Neuron (in vitro differentiated cells): ENCODE measurements around the gene CCNO.

ENCODE experiments used
- H2AFZ ChIP-seq: one replicate; pipeline ENCODE4 v1.6.1; 2013; ENCODE audit warnings: low read depth, mild to moderate bottlenecking, inconsistent platforms, low read length, moderate library complexity
- H3K27me3 ChIP-seq: one replicate; pipeline ENCODE4 v1.6.1; 2013; ENCODE audit warnings: low read length; ENCODE audit not compliant: insufficient read depth
- H3K36me3 ChIP-seq: one replicate; pipeline ENCODE4 v1.6.1; 2013; ENCODE audit warnings: low read length; ENCODE audit not compliant: insufficient read depth
- H3K4me1 ChIP-seq: one replicate; pipeline ENCODE4 v1.6.1; 2013; ENCODE audit warnings: low read length; ENCODE audit not compliant: insufficient read depth
- H3K4me3 ChIP-seq: 2 replicates; pipeline ENCODE4 v1.5.1; 2013; ENCODE audit warnings: mild to moderate bottlenecking, low read length, moderate library complexity
- H3K9me3 ChIP-seq: one replicate; pipeline ENCODE4 v1.6.1; 2013; ENCODE audit warnings: low read length

The CCNO gene

DNA sequence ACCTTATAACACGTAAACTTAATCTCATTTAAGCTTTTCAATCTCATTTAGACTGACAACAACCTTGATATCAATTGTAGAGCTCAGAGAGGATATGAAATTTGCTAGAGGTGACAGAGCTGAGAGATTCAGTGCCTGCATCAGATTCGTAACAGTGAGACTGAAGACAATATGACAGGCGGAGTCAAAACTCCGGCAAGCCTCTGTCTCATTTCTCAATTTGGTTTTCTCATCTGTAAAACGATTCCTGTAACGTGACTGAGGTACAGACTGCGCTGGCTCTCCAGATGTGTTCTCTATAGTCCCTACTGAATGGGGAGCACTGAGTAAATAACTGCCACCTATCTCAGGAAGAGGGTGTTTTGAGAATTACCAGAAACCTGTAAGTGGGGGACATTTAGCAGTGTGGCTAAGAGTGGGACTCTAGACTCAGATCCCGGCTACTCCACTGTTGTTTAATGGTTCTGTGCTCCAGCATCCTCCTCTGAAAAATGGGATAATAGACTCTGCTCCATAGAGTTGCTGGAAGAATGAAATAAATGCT, 3.2 kb downstream of the CCNO start:
- Histone ChIP-seq H3K27me3 (peaks cover 89% of the 10 kb centered on the region), H3K36me3 (no peaks in the 10 kb centered on the region), H2AFZ (no peak overlapping the region), H3K4me1 (peaks cover 36% of the 10 kb centered on the region), H3K4me3 (no peak overlapping the region), H3K9me3 (no peaks in the 10 kb centered on the region)

- no peaks in the 10 kb centered on the region for H3K9me3 ChIP-seq
- H3K36me3 ChIP-seq: no peaks in the 10 kb centered on the region
- peak overlapping the region; percentile 44 for H3K4me3 ChIP-seq
- peaks cover 96% of the 10 kb centered on the region for H3K27me3 ChIP-seq
- H3K4me1 ChIP-seq: peaks cover 26% of the 10 kb centered on the region
- H2AFZ ChIP-seq: peak overlapping the region; percentile 86
Measured at GRCh38 chr5:55227664-55228430, 5.6 kb downstream of the CCNO start.

GRCh38 chr5:55226934-55227663, 6.3 kb downstream of the CCNO start, which contains the start of gene MCIDAS:
MCIDAS (minus strand) TSS chr5:55227315; CDS start chr5:55227138, 177 bp downstream.
- Histone ChIP-seq H2AFZ (peak within 1 kb of the TSS; percentile 86), H3K4me3 (peak within 1 kb of the TSS; percentile 44), H3K4me1 (peaks cover 18% of the 10 kb centered on the region)

GRCh38 chr5:55226027-55226933, 7.1 kb downstream of the CCNO start:
- peaks cover 15% of the 10 kb centered on the region for H3K4me1 ChIP-seq
- no peaks in the 10 kb centered on the region for H3K36me3 ChIP-seq
- H3K27me3 ChIP-seq: peaks cover 95% of the 10 kb centered on the region
- peak overlapping the region; percentile 86 for H2AFZ ChIP-seq
- H3K9me3 ChIP-seq: peaks cover 7% of the 10 kb centered on the region
- H3K4me3 ChIP-seq: peak overlapping the region; percentile 44

More at GRCh38 chr5:55226934-55227663, 6.3 kb downstream of the CCNO start, which contains the start of gene MCIDAS:
- peaks cover 96% of the 10 kb centered on the region for H3K27me3 ChIP-seq
- H3K36me3 ChIP-seq: no peaks in the 10 kb centered on the region
- peaks cover 5% of the 10 kb centered on the region for H3K9me3 ChIP-seq

DNA sequence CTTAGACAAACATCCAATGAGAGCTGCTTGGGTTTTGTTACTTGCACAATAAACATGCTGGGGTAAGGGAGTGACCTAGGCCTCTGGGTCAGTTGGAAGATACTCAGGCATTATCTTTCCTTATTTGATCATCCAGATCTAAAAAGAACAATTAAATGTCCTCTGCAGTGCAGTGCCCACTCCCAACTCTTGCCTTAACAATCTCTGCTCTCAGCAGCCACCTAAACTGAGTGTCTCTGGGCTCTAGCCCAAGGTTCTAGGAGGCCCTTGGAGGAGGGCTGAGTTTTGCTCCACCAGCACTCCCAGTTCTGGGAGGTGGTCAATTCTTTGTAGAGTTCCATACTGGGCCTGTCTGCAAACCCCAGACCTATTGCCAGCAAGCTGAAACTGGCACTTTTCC, 8.1 kb downstream of the CCNO start:
- Histone ChIP-seq H3K4me1 (peaks cover 9% of the 10 kb centered on the region), H3K9me3 (peaks cover 9% of the 10 kb centered on the region), H3K27me3 (peaks cover 95% of the 10 kb centered on the region), H2AFZ (no peak overlapping the region), H3K36me3 (no peaks in the 10 kb centered on the region), H3K4me3 (no peak overlapping the region)

- peaks cover 9% of the 10 kb centered on the region for H3K9me3 ChIP-seq
- peaks cover 97% of the 10 kb centered on the region for H3K27me3 ChIP-seq
- H3K4me3 ChIP-seq: no peak overlapping the region
- no peaks in the 10 kb centered on the region for H3K36me3 ChIP-seq
- H2AFZ ChIP-seq: no peak overlapping the region
- H3K4me1 ChIP-seq: peaks cover 9% of the 10 kb centered on the region
Measured at GRCh38 chr5:55223812-55224240, 9.6 kb downstream of the CCNO start.

DNA sequence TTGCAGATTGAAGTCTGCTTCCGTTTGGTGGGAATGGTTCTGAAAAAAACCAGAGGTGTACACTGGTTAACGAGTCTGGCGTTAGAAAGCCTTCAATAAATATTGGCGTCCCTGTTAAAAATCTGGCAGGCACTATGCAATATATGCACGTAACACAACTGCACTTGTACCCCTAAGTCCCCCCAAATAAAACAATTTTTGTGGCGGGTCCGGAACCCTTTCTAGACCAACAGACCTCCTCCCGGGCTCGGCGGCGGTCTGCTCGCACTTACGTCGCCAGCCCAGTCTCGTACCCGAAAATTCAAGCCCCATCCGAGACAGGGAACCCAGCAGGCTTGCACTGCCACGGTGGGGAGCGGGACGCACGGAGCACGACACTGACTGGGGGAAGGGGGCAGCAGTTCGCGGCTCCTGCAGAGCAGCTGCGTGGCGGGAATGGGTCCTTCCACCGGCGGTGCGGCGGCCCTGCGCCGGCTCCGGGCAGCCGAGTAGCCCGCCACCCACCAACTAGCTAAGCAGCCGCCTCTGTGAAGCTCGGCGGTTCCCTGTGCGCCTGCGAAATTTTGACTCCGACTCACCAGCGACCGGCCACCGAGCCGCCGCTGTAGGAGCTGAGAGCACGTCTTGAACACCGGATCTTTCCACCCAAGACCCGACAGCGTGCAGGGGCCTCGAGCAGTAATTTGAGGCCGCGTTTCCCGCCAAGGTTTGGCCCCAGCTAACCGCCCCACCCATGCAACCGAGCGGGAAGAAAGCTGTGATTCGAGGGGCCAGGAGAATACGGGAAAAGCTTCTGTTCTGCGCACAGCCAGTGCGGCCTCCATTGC, 10.2 kb downstream of the CCNO start:
- peaks cover 9% of the 10 kb centered on the region for H3K4me1 ChIP-seq
- H2AFZ ChIP-seq: peak overlapping the region; percentile 40
- no peak overlapping the region for H3K4me3 ChIP-seq
- no peaks in the 10 kb centered on the region for H3K36me3 ChIP-seq
- peaks cover 95% of the 10 kb centered on the region for H3K27me3 ChIP-seq
- peaks cover 9% of the 10 kb centered on the region for H3K9me3 ChIP-seq

DNA sequence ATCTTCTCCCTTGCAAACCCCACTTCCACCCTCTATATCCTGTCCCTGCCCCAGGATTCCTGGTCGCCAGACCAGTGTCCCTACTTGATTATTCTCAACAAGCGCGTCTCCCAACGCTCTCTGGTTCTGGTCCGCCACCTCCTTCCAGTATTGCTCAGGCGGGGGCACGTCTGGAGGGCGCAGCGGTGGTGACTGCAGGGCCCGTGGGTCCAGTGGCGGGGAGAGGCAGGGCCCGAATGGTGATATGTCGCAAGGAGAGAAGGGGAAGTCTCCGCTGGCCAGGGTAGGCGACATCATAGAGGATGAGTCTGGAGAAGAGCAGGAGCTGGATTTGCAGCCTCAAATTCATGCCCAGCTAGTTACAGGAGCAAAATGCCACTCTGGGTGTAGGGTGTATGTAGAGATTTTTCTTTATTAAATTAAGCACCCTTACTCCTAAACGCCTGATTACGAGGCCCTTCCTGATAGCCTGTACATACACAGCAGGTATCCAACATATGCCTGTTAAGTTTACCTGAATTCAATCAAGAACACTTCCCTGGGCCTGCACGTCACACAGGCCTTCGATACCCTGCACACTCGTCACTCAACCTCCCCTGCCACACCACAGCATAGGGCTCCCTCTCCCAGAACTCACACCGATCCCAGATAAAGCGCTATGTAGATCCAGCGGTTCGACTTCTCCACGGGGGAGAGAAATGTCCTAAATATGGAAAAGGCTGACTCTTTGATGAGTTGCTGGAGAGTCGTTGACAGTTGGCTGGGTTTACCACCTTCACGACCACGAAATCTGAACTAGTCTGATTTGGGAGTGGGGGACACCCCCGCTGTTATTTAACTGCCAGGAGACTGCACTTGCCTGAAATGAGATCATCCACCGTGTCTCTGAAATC, 11.1 kb downstream of the CCNO start:
- no peak overlapping the region for H2AFZ ChIP-seq
- no peaks in the 10 kb centered on the region for H3K36me3 ChIP-seq
- H3K4me3 ChIP-seq: no peak overlapping the region
- H3K27me3 ChIP-seq: peaks cover 87% of the 10 kb centered on the region
- peaks cover 9% of the 10 kb centered on the region for H3K9me3 ChIP-seq
- peaks cover 3% of the 10 kb centered on the region for H3K4me1 ChIP-seq

DNA sequence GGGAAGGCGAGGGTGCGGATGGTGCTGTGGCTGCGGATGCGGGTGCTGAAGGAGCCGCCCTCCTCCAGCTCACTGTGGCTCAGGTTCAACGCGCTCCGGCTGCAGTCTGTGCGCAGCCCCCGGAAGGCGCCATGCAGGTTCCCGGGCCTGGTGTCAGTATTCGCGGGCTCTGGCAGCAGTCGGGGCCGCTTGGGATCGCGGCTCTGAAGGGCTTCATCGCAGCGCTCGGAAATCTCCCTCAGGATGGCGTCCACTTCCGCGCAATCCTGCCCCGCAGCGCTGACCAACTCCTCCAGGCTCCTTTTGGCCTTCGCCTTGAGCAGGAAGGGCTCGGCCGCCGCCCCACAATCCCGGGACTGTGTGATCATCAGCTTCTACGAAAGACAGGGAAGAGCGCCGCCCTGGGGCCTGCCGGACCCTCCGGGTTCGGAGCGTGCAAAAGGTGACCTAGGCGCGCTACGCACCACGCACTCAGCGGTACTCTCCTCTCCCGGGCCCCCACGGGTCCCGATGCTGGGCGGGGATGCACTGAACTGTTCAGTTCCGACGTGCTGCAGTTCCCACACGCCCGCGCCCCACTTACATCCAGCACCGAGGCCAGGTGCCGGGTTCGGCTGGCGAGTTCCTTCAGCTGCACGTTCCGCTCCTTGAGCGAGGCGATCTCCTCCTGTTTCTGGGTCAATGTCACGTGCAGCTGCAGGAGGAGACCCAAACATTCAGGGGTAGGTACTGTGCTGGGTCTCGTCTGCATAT, 12.8 kb downstream of the CCNO start:
- peak overlapping the region; percentile 25 for H3K4me3 ChIP-seq
- peaks cover 70% of the 10 kb centered on the region for H3K27me3 ChIP-seq
- peaks cover 2% of the 10 kb centered on the region for H3K4me1 ChIP-seq
- peaks cover 9% of the 10 kb centered on the region for H3K9me3 ChIP-seq
- H3K36me3 ChIP-seq: no peaks in the 10 kb centered on the region
- H2AFZ ChIP-seq: peak overlapping the region; percentile 8

DNA sequence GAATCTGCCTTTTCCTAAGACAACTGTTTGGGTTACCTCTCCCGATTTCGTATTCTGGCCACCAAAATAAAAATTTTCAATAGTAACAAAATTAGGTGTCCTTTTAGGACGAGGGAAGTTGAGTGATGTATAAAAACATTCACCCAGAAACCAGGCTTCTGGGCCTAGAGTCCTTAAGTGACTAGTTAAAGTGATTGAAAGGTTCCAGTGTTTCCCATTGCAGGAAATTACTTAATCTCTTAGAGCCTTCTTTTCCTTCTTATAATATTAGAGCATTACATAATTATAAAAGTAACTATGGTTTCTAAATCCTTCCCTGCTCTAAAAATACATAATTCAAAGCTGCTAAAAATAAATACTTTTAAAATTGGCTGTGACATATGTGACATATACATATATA, 13.6 kb downstream of the CCNO start:
- H2AFZ ChIP-seq: no peak overlapping the region
- H3K27me3 ChIP-seq: peaks cover 62% of the 10 kb centered on the region

DNA sequence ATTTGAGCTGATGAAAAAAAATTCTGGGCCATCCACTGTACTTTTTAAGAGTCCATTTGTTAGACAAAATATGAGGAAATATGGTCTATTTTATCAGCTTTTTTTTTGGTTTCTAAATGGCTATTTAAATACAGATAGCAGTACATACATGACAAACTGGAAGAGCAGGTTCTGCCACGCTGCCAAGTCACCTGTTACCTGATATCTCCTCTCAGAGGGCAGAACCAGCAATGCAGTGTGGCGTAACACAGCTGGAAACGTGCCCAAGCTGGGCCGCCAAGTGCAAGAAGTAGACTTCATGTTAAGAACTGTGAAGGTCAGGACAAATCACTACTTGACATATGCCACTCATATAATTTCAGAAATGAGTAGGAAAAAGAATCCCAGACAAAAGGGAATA, 14.4 kb downstream of the CCNO start:
- Histone ChIP-seq H3K4me1 (peaks cover 2% of the 10 kb centered on the region), H3K36me3 (no peaks in the 10 kb centered on the region), H3K4me3 (no peak overlapping the region), H3K27me3 (peaks cover 61% of the 10 kb centered on the region), H3K9me3 (peaks cover 9% of the 10 kb centered on the region), H2AFZ (no peak overlapping the region)

More for the DNA sequence above, 13.6 kb downstream of the CCNO start:
- no peaks in the 10 kb centered on the region for H3K36me3 ChIP-seq
- H3K9me3 ChIP-seq: peaks cover 9% of the 10 kb centered on the region
- H3K4me3 ChIP-seq: no peak overlapping the region
- H3K4me1 ChIP-seq: peaks cover 2% of the 10 kb centered on the region
